ENCODE results near the gene STX1A.
"Not testable (repeated sequence)": the region's sequence is repeated elsewhere in the genome, so short reads cannot be mapped to it uniquely, and the experiment has no call there.

STX1A gene

DNA sequence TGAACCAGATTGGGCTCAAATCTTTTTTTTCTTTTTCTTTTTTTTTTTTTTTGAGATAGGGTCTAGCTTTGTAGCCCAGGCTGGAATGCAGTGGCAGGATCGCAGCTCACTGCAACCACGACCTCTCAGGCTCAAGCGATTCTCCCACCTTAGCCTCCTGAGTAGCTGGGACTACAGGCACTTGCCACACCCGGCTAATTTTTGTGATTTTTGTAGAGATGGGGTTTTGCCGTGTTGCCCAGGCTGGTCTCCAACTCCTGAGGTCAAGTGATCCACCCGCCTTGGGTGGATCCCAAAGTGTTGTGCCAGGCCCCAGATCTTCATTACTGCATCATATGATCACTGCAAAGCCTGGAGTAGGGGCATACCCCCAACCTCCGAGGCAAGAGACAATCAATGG lies 39.0 kb downstream of the STX1A start:
- DNase-seq, result no peak

DNA sequence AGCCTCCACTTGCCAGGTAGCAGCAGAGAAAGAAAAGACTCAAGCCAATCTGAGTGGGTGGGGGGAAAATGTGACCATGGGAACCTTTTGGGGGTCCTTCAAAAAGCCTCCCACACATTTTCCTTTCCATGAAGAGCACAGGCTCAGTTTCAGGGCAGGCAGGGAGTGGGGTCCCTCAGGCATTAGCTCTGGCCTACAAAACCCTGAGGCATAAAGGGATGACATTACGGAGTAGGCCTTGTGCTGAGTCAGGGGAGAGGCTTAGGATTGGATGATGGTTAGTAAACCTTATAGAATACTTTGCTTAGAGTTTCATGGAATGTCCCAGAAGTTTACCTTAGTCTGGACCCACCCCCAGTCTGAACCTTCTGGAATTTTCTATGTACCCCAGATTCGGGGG lies 39.8 kb downstream of the STX1A start:
- no peak for DNase-seq

GRCh38 chr7:73678862-73679261 lies 40.6 kb downstream of the STX1A start:
- DNase-seq, result no peak

- not testable (repeated sequence) for DNase-seq
Measured at GRCh38 chr7:73676062-73676461, 43.4 kb downstream of the STX1A start.

GRCh38 chr7:73674468-73675124 lies 44.9 kb downstream of the STX1A start:
- DNase-seq, result no peak

GRCh38 chr7:73671857-73672445 lies 47.5 kb downstream of the STX1A start:
- DNase-seq, result no peak

DNA sequence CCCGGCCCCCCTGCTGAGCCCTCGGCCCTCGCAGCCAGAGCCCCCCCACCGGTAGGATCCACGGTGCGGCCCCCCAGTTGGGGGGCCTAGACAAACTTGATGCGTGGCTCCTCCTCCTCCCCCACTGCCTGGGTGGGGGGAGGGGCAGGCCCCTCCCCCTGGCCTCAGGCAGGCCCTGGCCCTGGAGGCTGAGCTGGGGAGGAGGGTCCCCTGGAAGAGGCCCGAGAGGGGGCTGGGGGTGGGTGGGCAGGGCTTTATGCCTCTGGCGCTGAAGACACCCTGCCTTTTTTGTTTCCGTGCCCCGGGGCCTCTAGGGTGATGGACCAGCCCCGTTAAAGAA lies 48.2 kb downstream of the STX1A start:
- DNase-seq, result no peak

- DNase-seq, result no peak
Measured at GRCh38 chr7:73669858-73670385, 49.5 kb downstream of the STX1A start.

GRCh38 chr7:73669288-73669701 lies 50.2 kb downstream of the STX1A start:
- no peak for DNase-seq

- no peak for DNase-seq
Measured at GRCh38 chr7:73668886-73669230, 50.6 kb downstream of the STX1A start.

DNA sequence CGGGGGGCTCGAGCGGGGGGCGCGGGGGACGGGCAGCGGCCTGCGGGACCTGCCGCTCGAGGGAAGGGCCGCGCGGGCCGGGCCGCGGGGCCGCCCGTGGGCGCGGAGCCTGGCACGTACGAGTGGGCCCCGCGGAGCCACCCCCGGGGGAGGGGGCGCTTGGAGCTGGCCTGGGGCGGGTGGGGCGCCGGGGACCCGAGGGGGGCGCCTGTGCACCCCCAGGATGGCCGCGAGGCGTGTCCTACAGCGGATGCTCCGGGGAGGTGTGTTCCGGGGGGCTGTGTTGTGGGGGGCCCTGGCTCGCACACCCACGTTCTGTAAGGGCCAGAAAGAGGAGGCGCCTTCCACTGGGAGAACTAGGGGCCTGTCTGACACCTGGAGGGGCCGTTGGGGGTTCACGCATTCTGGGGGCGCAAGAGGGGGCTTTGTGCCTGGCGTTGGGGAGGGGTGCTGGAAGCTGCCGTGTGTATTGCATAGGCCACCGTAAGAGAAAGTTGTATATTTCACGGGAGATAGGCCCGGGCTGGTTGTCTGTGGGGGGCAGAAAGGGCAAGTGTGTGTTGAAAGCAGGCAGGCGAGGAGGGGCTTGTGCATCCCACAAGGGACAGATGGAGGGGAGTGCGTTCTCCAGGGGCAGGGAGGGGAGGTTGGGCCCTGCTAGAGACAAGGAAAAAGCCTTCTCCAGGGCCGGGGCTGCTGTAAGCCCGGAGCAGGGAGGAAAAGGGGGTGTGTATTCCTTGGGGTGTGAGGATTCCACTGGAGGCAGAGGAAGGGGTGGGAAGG lies 51.2 kb downstream of the STX1A start:
- no peak for DNase-seq

- DNase-seq, result peak; percentile 95
Measured at GRCh38 chr7:73667344-73668102, 51.9 kb downstream of the STX1A start, which contains the start of gene VPS37D. TSS of gene VPS37D (plus strand) at chr7:73667831. CDS start at chr7:73667959, 128 bp downstream.

- DNase-seq, result no peak
Measured at GRCh38 chr7:73663033-73663432, 56.4 kb downstream of the STX1A start.

DNA sequence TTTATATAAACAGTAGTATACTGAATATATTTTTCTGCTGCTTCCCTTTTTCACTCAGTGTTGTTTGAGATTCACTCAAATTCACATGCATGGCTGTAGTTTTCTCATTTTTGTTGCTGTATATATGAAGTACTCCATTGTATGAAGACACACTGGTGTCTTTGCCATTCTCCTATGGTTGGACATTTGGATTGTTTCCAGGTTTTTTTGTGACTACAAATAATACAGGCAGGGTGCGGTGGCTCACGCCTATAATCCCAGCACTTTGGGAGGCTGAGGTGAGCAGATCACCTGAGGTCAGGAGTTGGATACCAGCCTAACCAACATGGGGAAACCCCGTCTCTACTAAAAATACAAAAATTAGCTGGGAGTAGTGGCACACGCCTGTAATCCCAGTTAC lies 58.9 kb downstream of the STX1A start:
- not testable (repeated sequence) for DNase-seq

- DNase-seq, result no peak
Measured at GRCh38 chr7:73659983-73660382, 59.5 kb downstream of the STX1A start.

- DNase-seq, result not testable (repeated sequence)
Measured at GRCh38 chr7:73655309-73655708, 64.2 kb downstream of the STX1A start.

DNA sequence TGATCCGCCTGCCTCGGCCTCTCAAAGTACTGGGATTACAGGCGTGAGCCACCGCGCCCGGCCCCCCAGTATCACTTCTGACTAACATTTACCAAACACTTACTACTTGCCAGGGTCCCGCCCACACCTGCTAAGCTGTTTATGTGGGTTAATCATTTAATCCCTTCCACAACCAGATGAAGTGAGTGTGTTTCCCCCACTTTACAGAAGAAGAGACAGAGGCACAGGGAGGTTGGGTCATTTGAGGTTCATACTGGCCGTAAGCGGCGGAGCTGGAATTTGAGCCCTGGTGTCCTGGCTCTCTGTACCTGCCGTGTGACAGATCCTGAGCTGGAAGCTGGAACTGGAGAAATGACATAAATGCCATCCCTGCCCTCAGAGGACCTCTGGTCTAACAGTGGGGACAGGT lies 66.9 kb downstream of the STX1A start:
- DNase-seq, result no peak

- no peak for DNase-seq
Measured at GRCh38 chr7:73650524-73650923, 68.9 kb downstream of the STX1A start.

GRCh38 chr7:73649576-73649975 lies 69.9 kb downstream of the STX1A start:
- no peak for DNase-seq
